Adrenal gland (tissue), 12 donors: ENCODE data around the gene PSMC3. TPM values are rescaled to one million over a fixed set of nuclear protein-coding genes. Genes with fewer than 3 reads are reported as not detected.

Source experiments
- DNase-seq, 7 donors: peaks; one replicate each; pipeline ENCODE4 v3.0.0-alpha.2; 2019 to 2020
- H3K27ac ChIP-seq, 5 donors: fragments of 200-600 bp; sonication (generic) in 4 of 5; 1 replicate in 3 of 5; 2 replicates in 2 of 5; pipeline versions ENCODE4 v1.5.1 to v1.8.0; 2016 to 2020; ENCODE audit warnings: mild to moderate bottlenecking in 1 of 5
- H3K27me3 ChIP-seq: fragments of 200-600 bp; 2 replicates; pipeline ENCODE4 v1.8.0; 2021
- H3K36me3 ChIP-seq, 2 donors: fragments of 200-600 bp; replicated peaks in 1 of 2; 1 replicate in 1 of 2; 2 replicates in 1 of 2; pipeline versions ENCODE4 v1.5.1 to v1.8.0; 2018 to 2022
- H3K4me1 ChIP-seq, 2 donors: fragments of 200-600 bp; replicated peaks in 1 of 2; 1 replicate in 1 of 2; 2 replicates in 1 of 2; pipeline versions ENCODE4 v1.5.1 to v1.8.0; 2018 to 2021
- H3K4me3 ChIP-seq, 4 donors: fragments of 200-600 bp; sonication (generic) in 3 of 4; one replicate each; pipeline ENCODE4 v1.5.1; 2016 to 2018
- H3K9me3 ChIP-seq, 3 donors: fragments of 200-600 bp; sonication (generic) in 1 of 3; replicated peaks in 1 of 3; 1 replicate in 2 of 3; 2 replicates in 1 of 3; pipeline versions ENCODE4 v1.5.1 to v1.8.0; 2016 to 2021
- POLR2A ChIP-seq, 2 donors: fragments of 450-650 bp; IDR thresholded peaks; one replicate each; pipeline ENCODE4 v1.6.1; 2017; ENCODE audit warnings: antibody characterized with exemption in 2 of 2, mild to moderate bottlenecking in 2 of 2, moderate library complexity in 1 of 2
- WGBS, 4 donors: extraction: QIAGEN DNeasy Blood & Tissue Kit in 2 of 4; methylation state at CpG; one replicate each; pipeline versions ENCODE4 v1.1.5 to v1.1.7; 2013 to 2017; 5-methylcytosine and 5-hydroxymethylcytosine counted together
- intact Hi-C, 2 donors: fragments of 100-400 bp; cut with DNase I; formaldehyde crosslinking; loops; one replicate each; pipeline versions ENCODE4 v1.14.1 to v1.15.0; 2022 to 2023
- polyA plus RNA-seq, 3 donors: library from polyadenylated mRNA; stranded (reverse); fragments of 200-250 nt in 2 of 3; fragments of 350-450 nt in 1 of 3; fragmentation: Illumina TruSeq in 1 of 3; extraction: RNeasy Lipid Tissue Mini Kit (QIAGEN cat#74804) in 1 of 3; gene quantifications; one replicate each; pipeline ENCODE4 v1.2.3, GENCODE V29; 2013 to 2014
- total RNA-seq, 9 donors: library from RNA; depleted of rRNA in 4 of 9; stranded (reverse); fragments of >200 nt in 4 of 9; fragments of 120-200 nt in 1 of 9; fragmentation: NEBNext Ultra II Directional in 1 of 9; extraction: Animal tissue kit (Norgen Biotek cat#: 25700) in 1 of 9; gene quantifications; one replicate each; pipeline versions ENCODE4 v1.1.0 to v1.2.4, GENCODE V29; 2013 to 2023
- TF ChIP-seq, protein P1 (sequence below), 6 experiments: fragments of 450-650 bp in 4 of 6; fragments of 200-600 bp in 2 of 6; sonication (generic) in 1 of 6; IDR thresholded peaks; 1 replicate in 5 of 6; 2 replicates in 1 of 6; pipeline versions ENCODE4 v1.5.1 to v1.8.0; 2016 to 2021; ENCODE audit warnings: antibody characterized with exemption in 6 of 6, mild to moderate bottlenecking in 2 of 6, moderate library complexity in 1 of 6
- donor health status: healthy with polysubstance abuse.
- donor health status: Bipolar disorder and iron deficiency.
- donor health status: DM: yes; HTN: yes; CAD: no.
- donor health status: DM: no; HTN: no; CAD: no.
- donor health status: DM: no; HTN: no; CAD: no.
- donor health status: DM: yes; HTN: yes; CAD: no.

PSMC3 gene
- total and polyA plus RNA-seq, 12 donors: 85.4 to 291 (median 130) TPM

GRCh38 chr11:47391077-47391583 is 35.1 kb downstream of the PSMC3 start:
- Histone ChIP-seq H3K36me3 (no peaks in the 10 kb centered on the region), H3K27ac (peak overlapping the region in 4 of 5 donors; percentile 61 to 86 (median 74))

GRCh38 chr11:47390422-47390760 is 35.8 kb downstream of the PSMC3 start:
- Histone ChIP-seq H3K4me3 (no peak overlapping the region), H3K27me3 (no peaks in the 10 kb centered on the region), H3K9me3 (no peaks in the 10 kb centered on the region), H3K36me3 (no peaks in the 10 kb centered on the region), H3K4me1 (no peaks in the 10 kb centered on the region), H3K27ac (peak overlapping the region in 4 of 5 donors; percentile 61 to 86 (median 73))
- TF ChIP-seq, protein P1, sequence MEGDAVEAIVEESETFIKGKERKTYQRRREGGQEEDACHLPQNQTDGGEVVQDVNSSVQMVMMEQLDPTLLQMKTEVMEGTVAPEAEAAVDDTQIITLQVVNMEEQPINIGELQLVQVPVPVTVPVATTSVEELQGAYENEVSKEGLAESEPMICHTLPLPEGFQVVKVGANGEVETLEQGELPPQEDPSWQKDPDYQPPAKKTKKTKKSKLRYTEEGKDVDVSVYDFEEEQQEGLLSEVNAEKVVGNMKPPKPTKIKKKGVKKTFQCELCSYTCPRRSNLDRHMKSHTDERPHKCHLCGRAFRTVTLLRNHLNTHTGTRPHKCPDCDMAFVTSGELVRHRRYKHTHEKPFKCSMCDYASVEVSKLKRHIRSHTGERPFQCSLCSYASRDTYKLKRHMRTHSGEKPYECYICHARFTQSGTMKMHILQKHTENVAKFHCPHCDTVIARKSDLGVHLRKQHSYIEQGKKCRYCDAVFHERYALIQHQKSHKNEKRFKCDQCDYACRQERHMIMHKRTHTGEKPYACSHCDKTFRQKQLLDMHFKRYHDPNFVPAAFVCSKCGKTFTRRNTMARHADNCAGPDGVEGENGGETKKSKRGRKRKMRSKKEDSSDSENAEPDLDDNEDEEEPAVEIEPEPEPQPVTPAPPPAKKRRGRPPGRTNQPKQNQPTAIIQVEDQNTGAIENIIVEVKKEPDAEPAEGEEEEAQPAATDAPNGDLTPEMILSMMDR (IDR thresholded peaks at IDR 0.05): no peak
- no peak for TF ChIP-seq POLR2A (IDR thresholded peaks at IDR 0.05)
- intact Hi-C loops: no loop called here
- no peak for DNase-seq
- 91 to 100% (median 93%) methylated on average over 4 to 6 of the region's 6 CpGs for WGBS, 4 donors

More at GRCh38 chr11:47391077-47391583, 35.1 kb downstream of the PSMC3 start:
- WGBS, 4 donors: 75 to 83% (median 77%) methylated on average over 11 of the region's 11 CpGs
- DNase-seq: peak in 1 of 7 donors; percentile 51
- intact Hi-C loops: no loop called here
- Histone ChIP-seq H3K4me3 (no peak overlapping the region), H3K27me3 (no peaks in the 10 kb centered on the region), H3K4me1 (no peaks in the 10 kb centered on the region), H3K9me3 (no peaks in the 10 kb centered on the region)
- TF ChIP-seq POLR2A (IDR thresholded peaks at IDR 0.05): no peak
- TF ChIP-seq, protein P1 (IDR thresholded peaks at IDR 0.05): no peak

DNA sequence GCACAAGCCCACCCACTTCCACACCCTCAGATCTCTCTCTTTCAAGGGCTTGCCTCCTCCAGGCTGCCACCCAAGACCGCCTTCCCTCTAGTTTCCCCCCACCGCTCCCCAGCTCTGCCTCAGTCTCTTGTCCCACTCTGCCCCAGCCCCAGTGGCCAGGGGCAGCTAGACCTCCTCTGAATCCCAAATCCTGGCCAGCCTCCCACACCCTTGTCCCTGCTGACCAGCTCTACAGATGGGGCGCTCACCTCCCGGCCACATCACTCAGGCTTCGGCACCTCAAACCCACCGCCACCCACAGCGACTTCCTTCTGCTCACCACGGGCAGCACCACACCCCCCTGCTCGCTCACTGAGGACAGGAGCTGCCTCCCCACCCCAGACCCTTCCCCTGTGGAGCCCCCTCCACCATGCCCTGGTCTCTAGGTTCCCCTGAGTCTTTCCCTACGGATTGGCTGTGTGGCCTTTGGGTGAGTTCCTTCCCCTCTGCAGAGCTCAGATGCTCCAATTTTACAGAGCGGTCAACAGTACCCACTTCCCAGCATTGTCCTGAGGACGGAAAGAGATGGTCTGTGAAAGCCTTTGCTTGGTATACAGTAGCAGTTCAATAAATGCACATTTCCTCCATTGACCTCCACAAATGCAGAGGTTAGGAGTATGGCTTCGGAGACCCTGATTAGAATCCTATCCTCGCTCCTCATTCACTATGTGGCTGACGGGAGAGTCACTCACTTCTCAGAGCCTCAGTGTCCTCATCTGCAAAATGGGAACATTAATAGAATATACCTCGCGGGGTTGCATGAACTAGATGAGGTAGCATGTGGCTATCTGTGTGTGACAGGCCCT is 36.4 kb downstream of the PSMC3 start:
- DNase-seq: no peak
- peak overlapping the region in 1 of 5 donors; percentile 82 for H3K27ac ChIP-seq
- H3K4me3 ChIP-seq: no peak overlapping the region
- no peaks in the 10 kb centered on the region for H3K9me3 ChIP-seq
- H3K4me1 ChIP-seq: no peaks in the 10 kb centered on the region
- no peaks in the 10 kb centered on the region for H3K36me3 ChIP-seq
- intact Hi-C loops: no loop called here
- WGBS, 4 donors: 78 to 87% (median 86%) methylated on average over 15 to 17 of the region's 17 CpGs
- no peak for TF ChIP-seq POLR2A (IDR thresholded peaks at IDR 0.05)
- TF ChIP-seq, protein P1 (IDR thresholded peaks at IDR 0.05): no peak
- no peaks in the 10 kb centered on the region for H3K27me3 ChIP-seq

GRCh38 chr11:47388697-47389576 is 37.3 kb downstream of the PSMC3 start:
- Histone ChIP-seq H3K27ac (peak overlapping the region in 1 of 5 donors; percentile 82), H3K4me1 (no peaks in the 10 kb centered on the region), H3K27me3 (no peaks in the 10 kb centered on the region), H3K9me3 (no peaks in the 10 kb centered on the region), H3K36me3 (no peaks in the 10 kb centered on the region), H3K4me3 (no peak overlapping the region)
- intact Hi-C loops: no loop called here
- no peak for DNase-seq
- 80 to 96% (median 87%) methylated on average over 16 to 28 of the region's 28 CpGs for WGBS, 4 donors
- TF ChIP-seq, protein P1 (IDR thresholded peaks at IDR 0.05): no peak
- TF ChIP-seq POLR2A (IDR thresholded peaks at IDR 0.05): no peak
